Activated T-helper 17 cell treated with anti-CD3 and anti-CD28 coated beads, Interleukin-2, amount 50 U/mL, for 72 hours (primary cell): Measurements from ENCODE around the gene EFCAB6. TPM values are rescaled to one million over a fixed set of nuclear protein-coding genes. Genes with fewer than 3 reads are reported as not detected.

Source experiments
- ATAC-seq: fragments of 150-1000 bp; cut with Tn5 transposase; replicated peaks from 2 replicates; pipeline ENCODE4 v1.10.0; 2021; ENCODE audit warnings: mild to moderate bottlenecking, moderate library complexity
- H3K27ac Mint-ChIP-seq: one replicate; pipeline ENCODE4 v1.8.0; 2022; ENCODE audit warnings: mixed read lengths
- H3K27me3 Mint-ChIP-seq: one replicate; pipeline ENCODE4 v1.8.0; 2022; ENCODE audit warnings: mixed read lengths
- H3K36me3 Mint-ChIP-seq: one replicate; pipeline ENCODE4 v1.8.0; 2022; ENCODE audit warnings: low read depth, mild to moderate bottlenecking, mixed read lengths
- H3K4me1 Mint-ChIP-seq: one replicate; pipeline ENCODE4 v1.8.0; 2022; ENCODE audit warnings: mixed read lengths
- H3K4me3 Mint-ChIP-seq: one replicate; pipeline ENCODE4 v1.8.0; 2022; ENCODE audit warnings: mild to moderate bottlenecking, mixed read lengths
- H3K9me3 Mint-ChIP-seq: one replicate; pipeline ENCODE4 v1.8.0; 2022; ENCODE audit warnings: mixed read lengths
- total RNA-seq, 2 donors: library from RNA; stranded (reverse); gene quantifications; one replicate each; pipeline ENCODE4 v1.2.3, GENCODE V29; 2022

Gene EFCAB6
- total RNA-seq, 2 donors from 2014 or later, result 0.09 TPM; not detected in 1

DNA sequence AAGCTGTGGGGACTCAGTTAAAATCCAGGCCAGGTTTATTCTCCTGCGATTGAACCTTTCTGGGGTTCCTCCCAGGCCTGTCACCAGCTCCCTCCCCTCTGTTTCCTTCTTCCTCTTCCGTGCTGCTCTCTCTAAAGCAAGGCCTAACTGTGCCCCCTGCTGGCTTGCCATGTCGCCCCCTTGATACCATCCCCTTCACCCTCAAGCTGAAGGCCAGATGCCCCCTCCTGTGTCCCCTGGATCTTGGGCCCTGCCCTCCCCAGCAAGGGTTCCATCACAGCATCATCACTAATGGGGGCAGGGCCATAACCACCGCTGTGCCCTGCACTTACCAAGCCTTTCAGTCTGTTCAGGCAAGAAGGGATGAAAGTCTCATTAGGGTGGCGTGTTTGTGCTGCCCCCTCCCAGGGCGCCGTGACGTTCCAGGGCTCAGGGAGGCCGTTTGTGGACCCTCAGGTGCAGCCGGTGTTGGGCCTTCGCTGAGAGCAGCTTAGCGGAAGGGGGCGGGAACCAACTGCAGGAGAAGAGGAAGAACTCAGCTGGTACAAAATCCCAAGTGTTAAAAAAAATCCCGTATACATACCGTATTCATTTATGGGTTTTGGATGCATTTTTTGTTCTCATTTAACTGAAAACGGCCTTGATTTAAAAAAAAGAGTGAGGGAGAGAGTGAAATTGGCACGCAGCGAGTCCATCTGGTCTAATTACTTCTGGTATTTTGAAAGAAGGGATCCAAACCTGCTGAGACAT, 330.4 kb downstream of the EFCAB6 start:
- ATAC-seq, result peak; percentile 23
- H3K4me1 Mint-ChIP-seq, result no peaks in the 10 kb centered on the region
- H3K27ac Mint-ChIP-seq, result no peak overlapping the region
- H3K36me3 Mint-ChIP-seq, result no peaks in the 10 kb centered on the region
- no peaks in the 10 kb centered on the region for H3K9me3 Mint-ChIP-seq
- no peaks in the 10 kb centered on the region for H3K27me3 Mint-ChIP-seq
- peak overlapping the region; percentile 23 for H3K4me3 Mint-ChIP-seq

DNA sequence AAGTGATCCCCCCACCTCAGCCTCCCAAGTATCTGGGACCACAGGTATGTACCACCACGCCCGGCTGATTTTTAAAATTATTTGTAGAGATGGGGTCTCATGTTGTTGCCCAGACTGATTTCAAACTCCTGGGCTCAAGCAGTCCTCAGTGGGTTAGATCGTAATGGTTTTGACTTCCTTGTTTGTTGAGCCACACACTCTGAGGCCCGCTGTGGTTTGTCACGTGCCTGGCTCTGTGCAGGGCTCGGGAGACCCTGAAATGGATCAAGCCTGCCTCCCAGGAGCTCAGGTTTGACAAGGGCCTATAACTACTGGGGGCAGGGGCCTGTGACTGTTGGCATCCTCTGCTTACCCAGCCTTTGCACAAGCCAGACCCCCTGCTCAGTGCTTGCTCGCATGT, 332.1 kb downstream of the EFCAB6 start:
- Mint-ChIP-seq H3K27me3 (no peaks in the 10 kb centered on the region), H3K4me1 (no peaks in the 10 kb centered on the region), H3K36me3 (no peaks in the 10 kb centered on the region), H3K9me3 (no peaks in the 10 kb centered on the region), H3K27ac (no peak overlapping the region), H3K4me3 (no peak overlapping the region)
- ATAC-seq, result no peak

DNA sequence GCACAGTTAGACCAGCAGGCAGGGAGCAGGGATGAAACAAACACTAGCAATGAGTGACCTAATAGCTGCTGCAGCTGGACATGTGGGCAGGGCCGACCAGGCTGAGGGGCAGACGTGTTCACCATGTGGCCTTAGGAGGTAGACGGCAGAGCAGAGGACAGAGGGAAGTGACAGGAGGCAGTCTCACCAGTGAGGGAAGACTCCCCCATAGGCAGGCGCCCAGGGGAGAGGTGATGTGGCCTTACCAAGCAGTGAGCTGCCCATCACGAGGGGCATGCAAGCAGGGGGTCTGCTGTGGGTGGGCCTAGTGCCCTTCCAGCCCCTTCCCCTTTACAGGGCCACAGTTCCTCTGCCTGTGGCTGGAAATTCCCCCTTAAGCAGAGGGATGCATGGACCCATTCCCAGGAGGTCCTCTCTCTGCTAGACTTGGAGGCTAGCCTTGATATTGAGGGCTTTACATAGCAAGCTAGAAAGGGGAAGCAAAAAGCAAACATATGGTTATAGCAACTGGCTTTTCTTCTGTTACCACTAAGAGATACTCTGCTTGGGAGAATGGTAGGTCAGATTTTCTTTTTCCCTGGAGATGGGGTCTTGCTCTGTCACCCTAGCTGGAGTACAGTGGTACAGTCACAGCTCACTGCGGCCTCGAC, 332.7 kb downstream of the EFCAB6 start:
- H3K4me1 Mint-ChIP-seq, result no peaks in the 10 kb centered on the region
- no peaks in the 10 kb centered on the region for H3K9me3 Mint-ChIP-seq
- H3K36me3 Mint-ChIP-seq, result no peaks in the 10 kb centered on the region
- no peaks in the 10 kb centered on the region for H3K27me3 Mint-ChIP-seq
- H3K27ac Mint-ChIP-seq, result no peak overlapping the region
- no peak for ATAC-seq
- no peak overlapping the region for H3K4me3 Mint-ChIP-seq

Other genes starting within 250 kb of the EFCAB6 start
- under 1 TPM in 1 of 2 donors, not detected in 1; 0.11 TPM for gene SULT4A1, start 50.2 kb upstream of the EFCAB6 start, total RNA-seq
- gene PNPLA5, start 79.7 kb upstream of the EFCAB6 start, total RNA-seq, result not detected
- under 1 TPM; 0.13 to 0.16 TPM for gene PNPLA3, start 111.5 kb upstream of the EFCAB6 start, total RNA-seq
- gene SAMM50, start 143.1 kb upstream of the EFCAB6 start, total RNA-seq, result 10 to 100 TPM; 31.7 to 57.2 TPM
- gene PARVB, start 212.0 kb upstream of the EFCAB6 start, total RNA-seq, result 10 to 100 TPM; 50.2 to 66.1 TPM